Esophagus squamous epithelium (tissue), 4 donors: Measurements from ENCODE around the gene LIPH.

ENCODE experiments used
- POLR2A ChIP-seq, 4 donors: fragments of 450-650 bp; IDR thresholded peaks; one replicate each; pipeline ENCODE4 v1.6.1; 2017; ENCODE audit warnings: antibody characterized with exemption in 4 of 4, mild to moderate bottlenecking in 4 of 4, moderate library complexity in 3 of 4
- TF ChIP-seq, protein P1 (sequence below), 6 experiments: fragments of 450-650 bp in 4 of 6; fragments of 200-600 bp in 2 of 6; sonication (generic) in 2 of 6; IDR thresholded peaks; one replicate each; pipeline ENCODE4 v1.5.1; 2016 to 2019; ENCODE audit warnings: antibody characterized with exemption in 6 of 6, mild to moderate bottlenecking in 4 of 6, moderate library complexity in 4 of 6

DNA sequence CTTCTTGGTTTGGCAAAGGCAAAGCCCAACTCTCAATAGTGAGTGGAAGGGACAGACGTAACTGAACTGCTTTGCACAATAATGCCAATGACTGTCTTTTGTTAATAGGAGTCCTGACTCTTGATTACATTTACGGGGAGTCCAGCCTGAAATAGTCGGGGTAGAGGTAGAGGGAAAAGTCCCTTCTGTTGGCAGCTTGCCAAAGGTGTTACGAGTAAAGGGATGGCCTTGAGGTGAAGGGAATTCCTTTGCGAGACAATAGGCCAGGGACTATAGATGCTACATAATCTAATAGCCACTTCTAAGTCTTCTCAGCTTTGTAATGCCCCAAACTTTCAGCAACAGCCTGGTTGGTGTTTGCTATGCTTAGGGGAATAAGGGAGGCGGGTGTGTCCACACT lies 31.5 kb upstream of the LIPH start:
- TF ChIP-seq, protein P1, sequence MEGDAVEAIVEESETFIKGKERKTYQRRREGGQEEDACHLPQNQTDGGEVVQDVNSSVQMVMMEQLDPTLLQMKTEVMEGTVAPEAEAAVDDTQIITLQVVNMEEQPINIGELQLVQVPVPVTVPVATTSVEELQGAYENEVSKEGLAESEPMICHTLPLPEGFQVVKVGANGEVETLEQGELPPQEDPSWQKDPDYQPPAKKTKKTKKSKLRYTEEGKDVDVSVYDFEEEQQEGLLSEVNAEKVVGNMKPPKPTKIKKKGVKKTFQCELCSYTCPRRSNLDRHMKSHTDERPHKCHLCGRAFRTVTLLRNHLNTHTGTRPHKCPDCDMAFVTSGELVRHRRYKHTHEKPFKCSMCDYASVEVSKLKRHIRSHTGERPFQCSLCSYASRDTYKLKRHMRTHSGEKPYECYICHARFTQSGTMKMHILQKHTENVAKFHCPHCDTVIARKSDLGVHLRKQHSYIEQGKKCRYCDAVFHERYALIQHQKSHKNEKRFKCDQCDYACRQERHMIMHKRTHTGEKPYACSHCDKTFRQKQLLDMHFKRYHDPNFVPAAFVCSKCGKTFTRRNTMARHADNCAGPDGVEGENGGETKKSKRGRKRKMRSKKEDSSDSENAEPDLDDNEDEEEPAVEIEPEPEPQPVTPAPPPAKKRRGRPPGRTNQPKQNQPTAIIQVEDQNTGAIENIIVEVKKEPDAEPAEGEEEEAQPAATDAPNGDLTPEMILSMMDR (IDR thresholded peaks at IDR 0.05), result no peak
- TF ChIP-seq POLR2A (IDR thresholded peaks at IDR 0.05), result no peak
